ENCODE data around the gene ZNF575.
A peak's percentile ranks its signal among the peaks of the same experiment; 100 is the strongest.
"Not testable (repeated sequence)": the region's sequence is repeated elsewhere in the genome, so short reads cannot be mapped to it uniquely, and the experiment has no call there.

Gene ZNF575

DNA sequence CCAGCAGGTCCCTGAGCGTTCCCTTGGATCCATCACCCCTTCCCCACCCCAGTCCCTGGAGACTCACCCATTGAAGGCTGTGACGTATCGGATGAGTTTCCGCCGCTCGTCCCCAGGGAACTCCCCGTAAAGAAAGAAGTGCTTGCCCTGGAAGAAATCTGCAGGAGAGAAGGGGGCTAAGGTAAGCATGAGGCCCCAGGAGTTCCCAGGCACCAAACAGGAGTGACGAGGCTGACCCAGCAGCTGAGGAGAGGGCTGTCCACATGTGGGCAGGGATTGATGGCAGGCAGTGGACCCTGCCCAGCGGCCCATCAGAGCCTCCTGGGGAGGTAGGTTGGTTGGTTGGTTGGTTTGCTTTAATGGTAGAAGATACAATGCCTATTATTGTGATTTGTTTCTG is 11.1 kb downstream of the ZNF575 start:
- no peak for DNase-seq (ENCODE audit: low spot score)

GRCh38 chr19:43545276-43545675 is 12.3 kb downstream of the ZNF575 start:
- no peak for DNase-seq (ENCODE audit: low spot score)

- DNase-seq (ENCODE audit: low spot score), result no peak
Observed at GRCh38 chr19:43545981-43546380, 13.0 kb downstream of the ZNF575 start.

- DNase-seq (ENCODE audit: low spot score), result no peak
Observed at GRCh38 chr19:43546581-43546980, 13.6 kb downstream of the ZNF575 start.

DNA sequence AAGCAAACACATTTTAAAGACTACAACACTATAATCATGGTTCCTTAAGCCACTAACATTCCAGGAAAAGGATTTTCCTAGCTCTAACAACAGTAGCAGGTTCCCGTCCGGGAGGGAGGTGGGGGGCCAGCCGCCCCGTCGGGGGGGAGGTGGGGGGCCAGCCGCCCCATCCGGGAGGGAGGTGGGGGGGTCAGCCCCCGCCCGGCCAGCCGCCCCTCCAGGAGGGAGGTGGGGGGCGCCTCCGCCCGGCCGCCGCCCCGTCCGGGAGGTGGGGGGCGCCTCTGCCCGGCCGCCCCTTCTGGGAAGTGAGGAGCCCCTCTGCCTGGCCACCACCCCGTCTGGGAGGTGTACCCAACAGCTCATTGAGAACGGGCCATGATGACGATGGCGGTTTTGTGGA is 14.9 kb downstream of the ZNF575 start:
- DNase-seq (ENCODE audit: low spot score), result not testable (repeated sequence)

GRCh38 chr19:43548706-43549105 is 15.7 kb downstream of the ZNF575 start:
- DNase-seq (ENCODE audit: low spot score), result no peak

DNA sequence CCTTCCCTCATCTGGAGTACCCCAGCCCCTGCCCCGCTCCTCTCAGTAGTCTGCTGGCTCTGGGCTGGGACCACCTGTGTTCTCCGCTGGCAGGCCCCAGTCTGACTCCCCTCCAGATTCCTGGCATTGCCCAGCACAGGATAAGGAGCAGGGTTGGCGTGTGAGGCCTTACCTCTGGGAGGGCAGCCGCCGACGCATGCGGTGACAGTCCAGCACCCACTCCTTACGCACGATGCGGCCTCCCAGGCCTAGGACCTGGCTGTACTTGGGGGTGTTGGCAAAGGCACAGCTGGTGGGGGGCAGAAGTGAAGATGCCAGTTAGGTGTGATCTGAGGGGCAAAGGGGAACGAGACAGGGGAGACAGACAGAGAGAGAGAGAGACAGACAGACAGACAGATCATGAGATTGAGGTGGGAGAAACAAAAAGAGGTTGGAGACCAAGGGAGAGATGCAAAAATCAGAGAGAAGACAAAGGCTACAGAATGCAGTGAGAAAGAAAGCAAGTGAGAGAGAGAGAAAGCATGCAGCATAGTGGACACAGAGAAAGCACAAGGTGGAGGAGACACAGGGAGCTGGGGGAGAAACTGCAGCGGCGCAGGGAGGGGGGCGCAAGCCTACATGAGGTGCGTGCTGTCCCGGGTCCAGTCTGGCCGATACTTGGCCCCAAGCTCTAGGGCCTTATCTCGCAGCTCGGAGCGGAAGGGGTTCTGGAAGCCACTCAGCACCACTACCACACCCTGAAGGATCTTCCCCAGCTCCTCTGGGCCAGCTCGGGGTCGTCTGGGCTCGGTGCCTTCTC is 18.6 kb downstream of the ZNF575 start:
- no peak for DNase-seq (ENCODE audit: low spot score)

GRCh38 chr19:43552198-43552450 is 19.1 kb downstream of the ZNF575 start:
- no peak for DNase-seq (ENCODE audit: low spot score)

DNA sequence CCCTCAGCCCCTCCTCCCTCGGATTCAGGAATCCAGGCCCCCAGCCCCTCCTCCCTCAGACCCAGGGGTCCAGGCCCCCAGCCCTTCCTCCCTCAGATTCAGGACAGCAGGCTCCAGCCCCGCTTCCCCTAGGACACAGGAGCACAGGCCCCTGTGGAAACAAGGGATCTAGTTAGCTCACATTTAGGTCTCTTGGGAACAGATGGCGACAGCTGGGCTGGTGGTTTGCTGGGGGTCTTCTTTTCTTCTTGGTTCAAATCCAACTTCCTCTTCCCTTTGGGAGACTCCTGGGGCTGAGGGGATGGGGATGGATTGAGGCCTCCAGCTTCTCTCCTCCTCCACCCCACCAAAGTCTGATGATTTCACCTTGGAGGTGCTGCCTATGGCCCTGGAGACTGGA is 19.6 kb downstream of the ZNF575 start:
- DNase-seq (ENCODE audit: low spot score), result no peak

GRCh38 chr19:43553656-43554055 is 20.7 kb downstream of the ZNF575 start:
- DNase-seq (ENCODE audit: low spot score), result no peak

- DNase-seq (ENCODE audit: low spot score), result no peak
Observed at GRCh38 chr19:43554317-43554895, 21.4 kb downstream of the ZNF575 start.

DNA sequence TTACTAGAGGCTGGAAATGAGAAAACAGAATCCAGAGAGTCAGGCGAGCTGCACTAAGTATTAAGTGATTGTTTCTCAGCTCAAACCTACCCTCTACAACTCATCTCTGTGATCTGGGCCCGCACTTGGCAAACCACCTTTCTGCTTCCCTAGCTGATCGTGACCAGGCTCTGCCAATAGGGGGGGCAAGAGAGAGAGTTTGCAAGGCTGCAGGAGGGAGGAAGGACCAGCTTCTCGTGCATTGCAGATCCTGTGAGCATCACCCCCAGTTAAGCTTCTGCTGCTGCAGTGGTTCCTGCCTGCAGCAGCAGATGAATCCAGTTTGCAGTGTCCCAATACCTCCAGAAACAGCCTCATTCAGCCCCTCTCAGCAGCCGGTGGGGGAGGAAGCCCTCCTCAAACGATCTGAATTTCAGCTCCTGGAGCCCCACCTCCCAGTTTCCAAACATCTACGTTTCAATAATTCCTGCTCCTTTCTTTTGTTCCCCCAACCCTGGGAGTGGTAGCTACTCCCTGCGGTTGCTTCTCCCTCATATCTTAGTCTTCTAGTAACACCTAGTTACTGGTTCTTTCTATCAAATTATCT is 22.3 kb downstream of the ZNF575 start:
- DNase-seq (ENCODE audit: low spot score), result peak; percentile 91

GRCh38 chr19:43560687-43561086 is 27.7 kb downstream of the ZNF575 start:
- peak; percentile 6 for DNase-seq (ENCODE audit: low spot score)

- no peak for DNase-seq (ENCODE audit: low spot score)
Observed at GRCh38 chr19:43561139-43561970, 28.4 kb downstream of the ZNF575 start.

GRCh38 chr19:43562226-43562697 is 29.3 kb downstream of the ZNF575 start:
- DNase-seq (ENCODE audit: low spot score), result no peak

DNA sequence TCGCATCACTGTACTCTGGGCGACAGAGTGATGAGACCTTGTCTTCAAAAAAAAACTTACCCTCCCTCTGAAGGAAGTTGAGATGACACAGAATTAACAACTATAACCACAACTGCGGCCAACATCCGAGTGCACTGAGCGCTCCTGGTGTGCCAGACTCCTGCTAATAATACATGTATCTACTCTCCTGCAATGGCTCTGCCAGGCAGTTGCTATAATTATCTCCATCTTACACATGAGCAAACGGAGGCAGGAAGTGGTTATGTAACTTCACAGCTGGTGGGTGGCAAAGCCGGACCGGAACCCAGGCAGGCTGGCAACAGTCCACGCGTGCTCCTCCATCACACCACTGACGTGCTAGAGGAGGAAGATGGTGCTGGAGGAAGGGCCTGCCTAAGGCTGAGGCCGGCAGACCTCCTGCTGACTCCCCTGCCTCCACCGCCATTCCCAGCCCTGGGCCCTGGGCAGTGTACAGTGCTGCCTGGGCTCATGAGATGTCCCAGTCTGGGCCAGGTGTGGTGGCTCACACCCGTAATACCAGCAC is 29.8 kb downstream of the ZNF575 start:
- DNase-seq (ENCODE audit: low spot score), result peak; percentile 91

- no peak for DNase-seq (ENCODE audit: low spot score)
Observed at GRCh38 chr19:43563816-43564457, 30.9 kb downstream of the ZNF575 start.

- no peak for DNase-seq (ENCODE audit: low spot score)
Observed at GRCh38 chr19:43564800-43565199, 31.8 kb downstream of the ZNF575 start.

DNA sequence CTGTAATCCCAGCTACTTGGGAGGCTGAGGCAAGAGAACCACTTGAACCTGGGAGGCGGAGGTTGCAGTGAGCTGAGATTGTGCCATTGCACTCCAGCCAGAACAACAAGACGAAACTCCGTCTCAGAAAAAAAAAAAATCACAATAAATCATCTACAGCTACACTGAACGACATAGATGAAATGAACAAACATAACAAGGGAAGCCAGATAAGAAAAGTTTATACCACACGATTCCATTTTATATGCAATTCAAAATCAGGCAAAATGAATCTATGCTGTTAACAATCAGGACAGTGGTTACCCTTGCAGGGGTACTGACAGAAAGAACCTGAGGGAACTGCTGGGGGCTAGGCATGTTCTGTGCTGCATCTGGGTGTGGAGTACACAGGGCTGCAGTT is 36.7 kb downstream of the ZNF575 start:
- no peak for DNase-seq (ENCODE audit: low spot score)

- DNase-seq (ENCODE audit: low spot score), result no peak
Observed at GRCh38 chr19:43570174-43570791, 37.3 kb downstream of the ZNF575 start.

DNA sequence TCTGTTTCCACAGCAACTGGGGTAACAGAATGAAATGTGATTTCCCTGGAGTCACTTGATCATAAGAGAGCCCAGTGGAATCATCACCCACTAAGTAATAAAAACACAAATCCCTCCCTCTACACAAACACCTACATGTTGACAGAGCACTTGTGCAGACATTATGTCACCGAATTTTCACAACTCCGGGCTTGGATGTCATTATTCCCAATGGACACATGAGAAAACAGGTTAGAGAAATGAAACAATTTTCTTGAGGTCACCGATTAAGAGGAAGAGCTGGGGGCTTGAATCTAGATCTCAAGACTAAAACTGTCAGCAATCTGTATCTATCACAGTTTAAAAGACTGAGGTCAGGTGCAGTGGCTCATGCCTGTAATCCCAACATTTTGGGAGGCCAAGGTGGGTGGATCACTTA is 39.2 kb downstream of the ZNF575 start:
- no peak for DNase-seq (ENCODE audit: low spot score)

Data from CD4-positive, alpha-beta T cell treated with Interleukin-15 for 4 hours (primary cell).